ENCODE results near the gene C2CD4C.
"Not testable (repeated sequence)": the region's sequence is repeated elsewhere in the genome, so short reads cannot be mapped to it uniquely, and the experiment has no call there.

The C2CD4C gene

DNA sequence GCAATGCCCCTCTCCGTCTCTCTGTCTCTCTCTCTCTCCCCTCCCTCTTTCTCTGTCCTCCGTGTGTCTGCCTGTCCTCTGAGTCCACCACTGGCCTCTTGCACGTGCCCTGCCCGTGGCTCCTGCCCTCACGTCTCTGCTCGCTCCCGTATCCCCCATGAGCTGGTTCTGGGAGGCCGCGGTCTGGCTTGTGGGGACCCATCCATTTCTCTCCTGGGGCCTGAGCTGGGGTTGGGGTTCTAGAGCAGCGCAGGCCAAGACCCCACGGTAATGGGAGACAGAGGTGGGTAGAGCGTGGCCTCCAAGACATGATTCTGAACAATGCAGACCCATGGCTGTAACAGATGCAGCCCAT is 19.0 kb downstream of the C2CD4C start:
- ATAC-seq (ENCODE audit: low read depth) (no peak), DNase-seq (ENCODE audit: low spot score) (no peak)
- Histone ChIP-seq H3K9me3 (ENCODE audit: severe bottlenecking) (no peaks in the 10 kb centered on the region), H3K27me3 (ENCODE audit: insufficient read depth, poor library complexity, severe bottlenecking) (no peaks in the 10 kb centered on the region), H3K4me1 (ENCODE audit: insufficient read depth, poor library complexity, severe bottlenecking) (peaks cover 4% of the 10 kb centered on the region), H3K27ac (ENCODE audit: poor library complexity, severe bottlenecking) (no peak overlapping the region), H3K36me3 (ENCODE audit: low read depth) (no peaks in the 10 kb centered on the region), H3K4me3 (ENCODE audit: severe bottlenecking) (no peak overlapping the region)
- TF ChIP-seq, protein P1, sequence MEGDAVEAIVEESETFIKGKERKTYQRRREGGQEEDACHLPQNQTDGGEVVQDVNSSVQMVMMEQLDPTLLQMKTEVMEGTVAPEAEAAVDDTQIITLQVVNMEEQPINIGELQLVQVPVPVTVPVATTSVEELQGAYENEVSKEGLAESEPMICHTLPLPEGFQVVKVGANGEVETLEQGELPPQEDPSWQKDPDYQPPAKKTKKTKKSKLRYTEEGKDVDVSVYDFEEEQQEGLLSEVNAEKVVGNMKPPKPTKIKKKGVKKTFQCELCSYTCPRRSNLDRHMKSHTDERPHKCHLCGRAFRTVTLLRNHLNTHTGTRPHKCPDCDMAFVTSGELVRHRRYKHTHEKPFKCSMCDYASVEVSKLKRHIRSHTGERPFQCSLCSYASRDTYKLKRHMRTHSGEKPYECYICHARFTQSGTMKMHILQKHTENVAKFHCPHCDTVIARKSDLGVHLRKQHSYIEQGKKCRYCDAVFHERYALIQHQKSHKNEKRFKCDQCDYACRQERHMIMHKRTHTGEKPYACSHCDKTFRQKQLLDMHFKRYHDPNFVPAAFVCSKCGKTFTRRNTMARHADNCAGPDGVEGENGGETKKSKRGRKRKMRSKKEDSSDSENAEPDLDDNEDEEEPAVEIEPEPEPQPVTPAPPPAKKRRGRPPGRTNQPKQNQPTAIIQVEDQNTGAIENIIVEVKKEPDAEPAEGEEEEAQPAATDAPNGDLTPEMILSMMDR (IDR thresholded peaks at IDR 0.05; ENCODE audit: poor library complexity, severe bottlenecking), result no peak

DNA sequence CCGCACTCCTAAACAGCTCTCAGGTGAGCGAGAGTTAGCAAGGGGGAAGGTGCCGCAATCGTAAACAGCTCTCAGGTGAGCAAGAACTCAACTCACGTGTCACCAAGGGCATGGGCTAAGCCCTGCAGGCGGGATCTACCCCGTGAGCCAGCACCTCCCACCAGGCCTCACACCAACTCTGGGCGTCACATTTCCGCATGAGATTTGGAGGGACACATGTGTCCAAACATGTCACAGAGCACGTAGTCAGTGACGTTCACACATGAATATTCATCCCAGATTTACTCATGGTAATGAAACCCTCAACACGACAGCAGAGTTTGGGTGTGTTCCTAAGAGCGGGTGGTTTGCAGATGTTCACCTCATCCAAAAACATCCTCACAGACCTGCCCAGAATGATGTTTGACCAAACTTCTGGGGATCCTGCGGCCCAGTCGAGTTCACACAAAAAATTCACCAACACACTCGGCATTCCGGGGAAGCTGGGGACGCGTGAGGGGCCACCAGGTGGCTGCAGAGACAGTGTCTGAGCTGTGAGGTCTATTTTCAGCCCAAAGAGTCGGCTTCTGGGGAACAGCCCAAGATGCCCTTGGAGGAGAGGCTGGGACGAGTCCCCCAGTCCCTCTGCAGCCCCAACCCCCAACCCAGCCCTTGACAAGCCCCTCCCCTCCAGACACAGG is 19.6 kb downstream of the C2CD4C start:
- Histone ChIP-seq H3K27me3 (ENCODE audit: insufficient read depth, poor library complexity, severe bottlenecking) (no peaks in the 10 kb centered on the region), H3K9me3 (ENCODE audit: severe bottlenecking) (no peaks in the 10 kb centered on the region), H3K4me1 (ENCODE audit: insufficient read depth, poor library complexity, severe bottlenecking) (peaks cover 4% of the 10 kb centered on the region), H3K36me3 (ENCODE audit: low read depth) (no peaks in the 10 kb centered on the region), H3K4me3 (ENCODE audit: severe bottlenecking) (no peak overlapping the region), H3K27ac (ENCODE audit: poor library complexity, severe bottlenecking) (no peak overlapping the region)
- ATAC-seq (ENCODE audit: low read depth) (no peak), DNase-seq (ENCODE audit: low spot score) (no peak)
- TF ChIP-seq, protein P1 (IDR thresholded peaks at IDR 0.05; ENCODE audit: poor library complexity, severe bottlenecking), result no peak

DNA sequence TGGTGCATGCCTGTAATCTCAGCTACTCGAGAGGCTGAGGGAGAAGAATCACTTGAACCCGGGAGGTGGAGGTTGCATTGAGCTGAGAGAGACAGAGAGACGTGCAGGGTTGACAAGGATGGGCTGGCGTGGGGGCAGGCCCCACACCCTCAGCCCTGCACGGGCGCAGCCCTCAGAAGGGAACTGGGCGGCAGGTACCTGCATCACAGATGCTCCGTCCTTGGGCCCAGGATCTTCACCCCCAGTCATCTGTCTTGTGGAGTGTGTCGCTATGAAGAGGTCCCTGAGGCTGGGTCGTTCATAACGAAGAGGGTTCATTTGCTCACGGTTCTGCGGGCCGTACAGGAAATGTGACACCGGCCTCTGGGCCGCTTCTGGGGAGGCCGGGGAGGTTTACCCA is 20.3 kb downstream of the C2CD4C start:
- TF ChIP-seq, protein P1 (IDR thresholded peaks at IDR 0.05; ENCODE audit: poor library complexity, severe bottlenecking), result no peak

DNA sequence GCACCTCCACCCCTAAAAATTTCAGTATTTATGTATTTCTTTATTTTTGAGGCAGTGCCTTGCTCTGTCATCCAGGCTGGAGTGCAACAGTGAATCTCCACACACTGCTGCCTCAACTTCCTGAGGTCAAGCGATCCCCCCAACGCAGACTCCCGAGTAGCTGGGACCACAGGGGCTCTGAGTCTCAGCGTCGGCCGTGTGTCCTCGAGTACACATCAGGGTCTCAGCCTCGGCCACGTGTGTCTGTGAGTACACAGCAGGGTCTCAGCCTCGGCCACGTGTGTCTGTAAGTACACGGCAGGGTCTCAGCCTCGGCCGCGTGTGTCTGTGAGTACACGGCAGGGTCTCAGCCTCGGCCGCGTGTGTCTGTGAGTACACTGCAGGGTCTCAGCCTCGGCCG is 21.2 kb downstream of the C2CD4C start:
- Histone ChIP-seq H3K4me1 (ENCODE audit: insufficient read depth, poor library complexity, severe bottlenecking) (peaks cover 7% of the 10 kb centered on the region), H3K27ac (ENCODE audit: poor library complexity, severe bottlenecking) (peak overlapping the region; percentile 62), H3K27me3 (ENCODE audit: insufficient read depth, poor library complexity, severe bottlenecking) (no peaks in the 10 kb centered on the region), H3K36me3 (ENCODE audit: low read depth) (no peaks in the 10 kb centered on the region), H3K9me3 (ENCODE audit: severe bottlenecking) (no peaks in the 10 kb centered on the region), H3K4me3 (ENCODE audit: severe bottlenecking) (no peak overlapping the region)
- DNase-seq (ENCODE audit: low spot score) (no peak), ATAC-seq (ENCODE audit: low read depth) (no peak)
- TF ChIP-seq, protein P1 (IDR thresholded peaks at IDR 0.05; ENCODE audit: poor library complexity, severe bottlenecking), result no peak

More for the DNA sequence above, 20.3 kb downstream of the C2CD4C start:
- Histone ChIP-seq H3K9me3 (ENCODE audit: severe bottlenecking) (no peaks in the 10 kb centered on the region), H3K4me1 (ENCODE audit: insufficient read depth, poor library complexity, severe bottlenecking) (peaks cover 4% of the 10 kb centered on the region), H3K4me3 (ENCODE audit: severe bottlenecking) (no peak overlapping the region), H3K36me3 (ENCODE audit: low read depth) (no peaks in the 10 kb centered on the region), H3K27ac (ENCODE audit: poor library complexity, severe bottlenecking) (no peak overlapping the region), H3K27me3 (ENCODE audit: insufficient read depth, poor library complexity, severe bottlenecking) (no peaks in the 10 kb centered on the region)
- ATAC-seq (ENCODE audit: low read depth) (no peak), DNase-seq (ENCODE audit: low spot score) (no peak)

DNA sequence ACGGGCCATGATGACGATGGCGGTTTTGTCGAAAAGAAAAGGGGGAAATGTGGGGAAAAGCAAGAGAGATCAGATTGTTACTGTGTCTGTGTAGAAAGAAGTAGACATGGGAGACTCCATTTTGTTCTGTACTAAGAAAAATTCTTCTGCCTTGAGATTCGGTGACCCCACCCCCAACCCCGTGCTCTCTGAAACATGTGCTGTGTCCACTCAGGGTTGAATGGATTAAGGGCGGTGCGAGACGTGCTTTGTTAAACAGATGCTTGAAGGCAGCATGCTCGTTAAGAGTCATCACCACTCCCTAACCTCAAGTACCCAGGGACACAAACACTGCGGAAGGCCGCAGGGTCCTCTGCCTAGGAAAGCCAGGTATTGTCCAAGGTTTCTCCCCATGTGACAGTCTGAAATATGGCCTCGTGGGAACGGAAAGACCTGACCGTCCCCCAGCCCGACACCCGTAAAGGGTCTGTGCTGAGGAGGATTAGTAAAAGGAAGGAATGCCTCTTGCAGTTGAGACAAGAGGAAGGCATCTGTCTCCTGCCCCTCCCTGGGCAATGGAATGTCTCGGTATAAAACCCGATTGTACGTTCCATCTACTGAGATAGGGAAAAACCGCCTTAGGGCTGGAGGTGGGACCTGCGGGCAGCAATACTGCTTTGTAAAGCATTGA is 22.2 kb downstream of the C2CD4C start:
- not testable (repeated sequence) for H3K4me3 ChIP-seq (ENCODE audit: severe bottlenecking); H3K27me3 ChIP-seq (ENCODE audit: insufficient read depth, poor library complexity, severe bottlenecking); ATAC-seq (ENCODE audit: low read depth); DNase-seq (ENCODE audit: low spot score); H3K36me3 ChIP-seq (ENCODE audit: low read depth); H3K9me3 ChIP-seq (ENCODE audit: severe bottlenecking); H3K4me1 ChIP-seq (ENCODE audit: insufficient read depth, poor library complexity, severe bottlenecking)
- peak overlapping the region; percentile 62 for H3K27ac ChIP-seq (ENCODE audit: poor library complexity, severe bottlenecking)

DNA sequence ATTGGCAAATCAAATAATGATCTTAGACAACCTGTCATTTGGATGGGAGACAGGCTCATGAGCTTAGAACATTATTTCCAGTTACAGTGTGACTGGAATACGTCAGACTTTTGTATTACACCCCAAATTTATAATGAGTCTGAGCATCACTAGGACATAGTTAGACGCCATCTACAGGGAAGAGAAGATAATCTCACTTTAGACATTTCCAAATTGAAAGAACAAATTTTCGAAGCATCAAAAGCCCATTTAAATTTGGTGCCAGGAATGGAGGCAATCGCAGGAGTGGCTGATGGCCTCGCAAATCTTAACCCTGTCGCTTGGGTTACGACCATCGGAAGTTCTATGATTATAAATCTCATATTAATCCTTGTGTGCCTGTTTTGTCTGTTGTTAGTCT is 22.8 kb downstream of the C2CD4C start:
- not testable (repeated sequence) for H3K9me3 ChIP-seq (ENCODE audit: severe bottlenecking); H3K36me3 ChIP-seq (ENCODE audit: low read depth); DNase-seq (ENCODE audit: low spot score); H3K27ac ChIP-seq (ENCODE audit: poor library complexity, severe bottlenecking); ATAC-seq (ENCODE audit: low read depth); H3K4me3 ChIP-seq (ENCODE audit: severe bottlenecking); H3K27me3 ChIP-seq (ENCODE audit: insufficient read depth, poor library complexity, severe bottlenecking); H3K4me1 ChIP-seq (ENCODE audit: insufficient read depth, poor library complexity, severe bottlenecking)
